ENCODE data around the gene CT47C1.

- TF ChIP-seq, protein P1, sequence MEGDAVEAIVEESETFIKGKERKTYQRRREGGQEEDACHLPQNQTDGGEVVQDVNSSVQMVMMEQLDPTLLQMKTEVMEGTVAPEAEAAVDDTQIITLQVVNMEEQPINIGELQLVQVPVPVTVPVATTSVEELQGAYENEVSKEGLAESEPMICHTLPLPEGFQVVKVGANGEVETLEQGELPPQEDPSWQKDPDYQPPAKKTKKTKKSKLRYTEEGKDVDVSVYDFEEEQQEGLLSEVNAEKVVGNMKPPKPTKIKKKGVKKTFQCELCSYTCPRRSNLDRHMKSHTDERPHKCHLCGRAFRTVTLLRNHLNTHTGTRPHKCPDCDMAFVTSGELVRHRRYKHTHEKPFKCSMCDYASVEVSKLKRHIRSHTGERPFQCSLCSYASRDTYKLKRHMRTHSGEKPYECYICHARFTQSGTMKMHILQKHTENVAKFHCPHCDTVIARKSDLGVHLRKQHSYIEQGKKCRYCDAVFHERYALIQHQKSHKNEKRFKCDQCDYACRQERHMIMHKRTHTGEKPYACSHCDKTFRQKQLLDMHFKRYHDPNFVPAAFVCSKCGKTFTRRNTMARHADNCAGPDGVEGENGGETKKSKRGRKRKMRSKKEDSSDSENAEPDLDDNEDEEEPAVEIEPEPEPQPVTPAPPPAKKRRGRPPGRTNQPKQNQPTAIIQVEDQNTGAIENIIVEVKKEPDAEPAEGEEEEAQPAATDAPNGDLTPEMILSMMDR (IDR thresholded peaks at IDR 0.05), result no peak
- no peak for TF ChIP-seq POLR2A (IDR thresholded peaks at IDR 0.05)
Measured at GRCh38 chrX:119089619-119090018, 16.8 kb downstream of the CT47C1 start.

Measured in Peyer's patch (tissue), 4 donors.